Smooth muscle cell (in vitro differentiated cells): ENCODE measurements around the gene ARHGEF10L. TPM values are rescaled to one million over a fixed set of nuclear protein-coding genes. Genes with fewer than 3 reads are reported as not detected.

ENCODE experiments used
- DNase-seq: peaks from one replicate; lab custom pipeline; 2025; ENCODE audit not compliant: unreplicated experiment; lab: John Stamatoyannopoulos, UW
- H2AFZ ChIP-seq: fragments of 200-600 bp; sonication (generic); 2 replicates; pipeline ENCODE4 v1.6.0; 2016; ENCODE audit warnings: antibody characterized with exemption, low read depth, mild to moderate bottlenecking
- H3F3A ChIP-seq: fragments of 200-600 bp; sonication (generic); 2 replicates; pipeline ENCODE4 v1.6.0; 2017; ENCODE audit warnings: antibody characterized with exemption, low read depth
- H3K27ac ChIP-seq: fragments of 200-600 bp; sonication (generic); 2 replicates; pipeline ENCODE4 v1.5.1; 2016; ENCODE audit warnings: low read depth, mild to moderate bottlenecking
- H3K27me3 ChIP-seq: fragments of 200-600 bp; sonication (generic); 2 replicates; pipeline ENCODE4 v1.6.1; 2016; ENCODE audit warnings: low read depth, mild to moderate bottlenecking
- H3K36me3 ChIP-seq: fragments of 200-600 bp; sonication (generic); 2 replicates; pipeline ENCODE4 v1.5.1; 2016; ENCODE audit warnings: low read depth
- H3K4me1 ChIP-seq: fragments of 200-600 bp; sonication (generic); 2 replicates; pipeline ENCODE4 v1.5.1; 2016; ENCODE audit warnings: low read depth
- H3K4me2 ChIP-seq: fragments of 200-600 bp; sonication (generic); 2 replicates; pipeline ENCODE4 v1.6.0; 2016; ENCODE audit warnings: mild to moderate bottlenecking
- H3K4me3 ChIP-seq: fragments of 200-600 bp; sonication (generic); 2 replicates; pipeline ENCODE4 v1.5.1; 2016; ENCODE audit warnings: mild to moderate bottlenecking
- H3K79me2 ChIP-seq: fragments of 200-600 bp; sonication (generic); 2 replicates; pipeline ENCODE4 v1.6.0; 2016; ENCODE audit warnings: low read depth, mild to moderate bottlenecking
- H3K9ac ChIP-seq: fragments of 200-600 bp; sonication (generic); 2 replicates; pipeline ENCODE4 v1.6.0; 2016; ENCODE audit warnings: low read depth
- H3K9me3 ChIP-seq: fragments of 200-600 bp; sonication (generic); replicated peaks from 2 replicates; pipeline ENCODE4 v1.5.1; 2016; ENCODE audit warnings: low read depth
- H4K20me1 ChIP-seq: fragments of 200-600 bp; sonication (generic); 2 replicates; pipeline ENCODE4 v1.6.0; 2016; ENCODE audit warnings: low read depth
- CTCF ChIP-seq: fragments of 200-600 bp; sonication (generic); IDR thresholded peaks from 2 replicates; pipeline ENCODE4 v1.5.1; 2017; ENCODE audit warnings: borderline replicate concordance, mild to moderate bottlenecking, antibody characterized with exemption; ENCODE audit not compliant: insufficient read depth, poor library complexity, severe bottlenecking
- WGBS: methylation state at CpG from one replicate; pipeline ENCODE4 v1.1.7; 2016; ENCODE audit warnings: low lambda C conversion rate; 5-methylcytosine and 5-hydroxymethylcytosine counted together
- polyA plus RNA-seq: library from polyadenylated mRNA; unstranded; fragments of >200 nt; fragmentation: Nextera tagmentation; extraction: Ambion mirVana; gene quantifications from 2 replicates; pipeline ENCODE4 v1.2.1, GENCODE V29; 2016
- total RNA-seq: library from RNA; depleted of rRNA; stranded (reverse); fragments of >200 nt; gene quantifications from 2 replicates; pipeline ENCODE4 v1.2.3, GENCODE V29; 2014

Gene ARHGEF10L
- total and polyA plus RNA-seq, 2 experiments from 2014 or later, result 6.6 to 13.7 TPM

GRCh38 chr1:17665950-17666720 is 126.6 kb downstream of the ARHGEF10L start:
- Histone ChIP-seq H4K20me1 (peaks cover 49% of the 10 kb centered on the region), H3K79me2 (no peaks in the 10 kb centered on the region), H3K27ac (no peak overlapping the region), H3K4me2 (no peak overlapping the region), H3K9ac (no peak overlapping the region), H3F3A (no peaks in the 10 kb centered on the region), H2AFZ (no peak overlapping the region), H3K4me3 (no peak overlapping the region), H3K36me3 (no peaks in the 10 kb centered on the region), H3K27me3 (no peaks in the 10 kb centered on the region), H3K9me3 (no peaks in the 10 kb centered on the region), H3K4me1 (no peaks in the 10 kb centered on the region)
- no peak for DNase-seq
- no peak for TF ChIP-seq CTCF
- 53% methylated on average over 5 of the region's 5 CpGs for WGBS

- 89% methylated on average over 9 of the region's 9 CpGs for WGBS
- no peaks in the 10 kb centered on the region for H3K36me3 ChIP-seq
- H3K9me3 ChIP-seq, result no peaks in the 10 kb centered on the region
- no peaks in the 10 kb centered on the region for H3F3A ChIP-seq
- H3K27ac ChIP-seq, result no peak overlapping the region
- H3K79me2 ChIP-seq, result no peaks in the 10 kb centered on the region
- DNase-seq, result no peak
- no peak overlapping the region for H3K4me2 ChIP-seq
- TF ChIP-seq CTCF, result no peak
- H3K4me3 ChIP-seq, result no peak overlapping the region
- H3K9ac ChIP-seq, result no peak overlapping the region
- H3K27me3 ChIP-seq, result no peaks in the 10 kb centered on the region
- peaks cover 8% of the 10 kb centered on the region for H3K4me1 ChIP-seq
- no peak overlapping the region for H2AFZ ChIP-seq
- peaks cover 52% of the 10 kb centered on the region for H4K20me1 ChIP-seq
These were observed 128.1 kb downstream of the ARHGEF10L start for GRCh38 chr1:17667641-17668040.

- Histone ChIP-seq H3K4me3 (no peak overlapping the region), H2AFZ (no peak overlapping the region), H3K9me3 (no peaks in the 10 kb centered on the region), H3F3A (no peaks in the 10 kb centered on the region), H3K27ac (no peak overlapping the region), H4K20me1 (peaks cover 57% of the 10 kb centered on the region), H3K9ac (no peak overlapping the region), H3K36me3 (no peaks in the 10 kb centered on the region), H3K4me2 (no peak overlapping the region), H3K79me2 (no peaks in the 10 kb centered on the region), H3K4me1 (peaks cover 10% of the 10 kb centered on the region), H3K27me3 (no peaks in the 10 kb centered on the region)
- no peak for DNase-seq
- no peak for TF ChIP-seq CTCF
- WGBS, result 94% methylated on average over 12 of the region's 12 CpGs
These were observed 128.7 kb downstream of the ARHGEF10L start for GRCh38 chr1:17668195-17668594.
